GM12891 (cell line): ENCODE data around the gene PDK3.

Source experiments
- PAX5 ChIP-seq: IDR thresholded peaks from 2 replicates; pipeline ENCODE4 v1.6.1; 2011; ENCODE audit warnings: low read length, moderate library complexity, mild to moderate bottlenecking; ENCODE audit not compliant: insufficient read depth, severe bottlenecking
- POLR2A ChIP-seq: IDR thresholded peaks from 2 replicates; pipeline ENCODE4 v1.6.1; 2011; ENCODE audit warnings: low read depth, low read length, control low read depth
- POLR2AphosphoS5 ChIP-seq: IDR thresholded peaks from 2 replicates; pipeline ENCODE4 v1.6.1; 2011; ENCODE audit warnings: low read depth, low read length, control low read depth
- SPI1 ChIP-seq: IDR thresholded peaks from 2 replicates; pipeline ENCODE4 v1.6.1; 2011; ENCODE audit warnings: low read depth, low read length, control low read depth
- TAF1 ChIP-seq: IDR thresholded peaks from 2 replicates; pipeline ENCODE4 v1.6.1; 2011; ENCODE audit warnings: low read depth, low read length, control low read depth

GRCh38 chrX:24424948-24425347, 40.1 kb upstream of the PDK3 start:
- no peak for TF ChIP-seq POLR2A
- TF ChIP-seq POLR2AphosphoS5, result no peak
- TF ChIP-seq TAF1, result no peak
- TF ChIP-seq SPI1, result no peak
- TF ChIP-seq PAX5, result no peak
